CD4-positive, alpha-beta T cell treated with Interferon alpha-2 for 1 hour (primary cell): ENCODE data around the gene LRMDA.

Experiments used
- DNase-seq, 2 donors: peaks; one replicate each; pipeline ENCODE4 v3.0.0-alpha.2; 2020 to 2022

The LRMDA gene

GRCh38 chr10:75476985-75477384, 45.6 kb downstream of the LRMDA start:
- no peak for DNase-seq

GRCh38 chr10:75477680-75478079, 46.3 kb downstream of the LRMDA start:
- DNase-seq = no peak

GRCh38 chr10:75480374-75480773, 49.0 kb downstream of the LRMDA start:
- DNase-seq = no peak

DNA sequence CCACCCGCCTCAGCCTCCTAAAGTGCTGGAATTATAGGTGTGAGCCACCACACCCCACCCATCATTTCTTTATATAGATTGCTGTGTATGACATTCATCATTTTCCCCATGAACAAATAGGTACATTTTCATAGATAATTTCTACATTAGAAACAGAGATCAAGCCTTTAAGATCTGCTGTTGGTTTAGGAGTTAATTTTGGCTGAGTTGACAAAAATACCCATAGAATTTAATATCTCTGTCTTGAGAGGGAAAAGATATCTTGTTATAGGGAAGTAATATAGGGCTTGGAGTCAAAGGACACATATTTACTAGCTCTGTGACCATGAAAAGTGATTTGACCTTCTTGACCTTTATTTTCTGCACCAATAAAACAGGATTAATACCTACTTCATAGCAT, 51.8 kb downstream of the LRMDA start:
- DNase-seq = no peak

GRCh38 chr10:75484717-75485116, 53.3 kb downstream of the LRMDA start:
- DNase-seq = no peak

GRCh38 chr10:75486591-75486990, 55.2 kb downstream of the LRMDA start:
- no peak for DNase-seq

DNA sequence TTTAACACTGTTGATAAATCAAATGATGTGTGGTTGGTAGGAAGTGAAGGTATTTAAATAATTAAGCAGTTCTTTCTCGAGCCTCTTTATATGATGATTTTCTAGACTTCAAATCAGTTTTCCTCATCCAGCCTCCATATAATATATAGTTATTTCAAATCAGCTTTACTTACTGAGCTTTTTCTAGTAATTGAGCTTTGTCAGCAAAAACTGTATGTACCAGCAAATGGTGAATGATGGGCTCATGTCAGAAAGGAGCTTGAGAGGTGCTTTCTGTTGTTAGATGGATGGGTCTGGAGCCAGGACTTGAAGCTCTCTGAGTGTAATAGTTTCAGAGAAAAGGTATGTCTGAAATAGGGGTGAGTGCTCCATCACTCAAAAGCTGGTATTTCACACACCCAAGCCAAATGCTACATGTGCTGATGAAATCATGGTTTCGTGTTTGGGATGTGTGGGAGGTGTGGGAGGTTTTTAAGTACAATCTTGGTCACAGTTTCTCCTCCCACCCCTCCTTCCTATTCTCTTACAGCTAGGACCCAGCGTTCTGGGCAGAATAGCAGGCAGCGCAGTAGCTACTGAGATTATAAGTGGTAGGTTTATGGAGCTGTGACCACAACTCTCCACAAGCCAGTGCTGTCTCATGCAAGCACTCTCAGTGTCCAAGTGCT, 55.8 kb downstream of the LRMDA start:
- DNase-seq = no peak

DNA sequence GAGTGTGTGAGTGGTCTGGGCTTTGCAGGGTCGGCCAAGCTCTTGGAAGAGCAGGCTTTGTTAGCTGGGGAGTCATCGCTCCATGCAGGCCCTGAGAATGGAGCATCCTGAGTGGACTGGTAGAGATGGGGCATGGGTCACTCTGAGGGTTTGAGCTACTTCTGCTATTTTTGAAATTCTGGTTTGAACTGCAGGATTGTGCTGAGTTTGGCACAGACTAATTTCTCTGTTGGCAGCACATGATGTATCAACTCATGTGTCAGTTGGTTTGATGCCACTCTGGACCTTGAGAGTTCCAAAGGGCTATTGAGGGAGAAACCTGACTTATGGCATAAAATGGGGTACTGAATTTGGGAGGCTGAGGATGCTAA, 56.3 kb downstream of the LRMDA start:
- no peak for DNase-seq

GRCh38 chr10:75492173-75492925, 60.9 kb downstream of the LRMDA start:
- no peak for DNase-seq

GRCh38 chr10:75493464-75493863, 62.0 kb downstream of the LRMDA start:
- no peak for DNase-seq

- DNase-seq = no peak
Observed at GRCh38 chr10:75495434-75496190, 64.2 kb downstream of the LRMDA start.

- DNase-seq = no peak
Observed at GRCh38 chr10:75496191-75496567, 64.8 kb downstream of the LRMDA start.

DNA sequence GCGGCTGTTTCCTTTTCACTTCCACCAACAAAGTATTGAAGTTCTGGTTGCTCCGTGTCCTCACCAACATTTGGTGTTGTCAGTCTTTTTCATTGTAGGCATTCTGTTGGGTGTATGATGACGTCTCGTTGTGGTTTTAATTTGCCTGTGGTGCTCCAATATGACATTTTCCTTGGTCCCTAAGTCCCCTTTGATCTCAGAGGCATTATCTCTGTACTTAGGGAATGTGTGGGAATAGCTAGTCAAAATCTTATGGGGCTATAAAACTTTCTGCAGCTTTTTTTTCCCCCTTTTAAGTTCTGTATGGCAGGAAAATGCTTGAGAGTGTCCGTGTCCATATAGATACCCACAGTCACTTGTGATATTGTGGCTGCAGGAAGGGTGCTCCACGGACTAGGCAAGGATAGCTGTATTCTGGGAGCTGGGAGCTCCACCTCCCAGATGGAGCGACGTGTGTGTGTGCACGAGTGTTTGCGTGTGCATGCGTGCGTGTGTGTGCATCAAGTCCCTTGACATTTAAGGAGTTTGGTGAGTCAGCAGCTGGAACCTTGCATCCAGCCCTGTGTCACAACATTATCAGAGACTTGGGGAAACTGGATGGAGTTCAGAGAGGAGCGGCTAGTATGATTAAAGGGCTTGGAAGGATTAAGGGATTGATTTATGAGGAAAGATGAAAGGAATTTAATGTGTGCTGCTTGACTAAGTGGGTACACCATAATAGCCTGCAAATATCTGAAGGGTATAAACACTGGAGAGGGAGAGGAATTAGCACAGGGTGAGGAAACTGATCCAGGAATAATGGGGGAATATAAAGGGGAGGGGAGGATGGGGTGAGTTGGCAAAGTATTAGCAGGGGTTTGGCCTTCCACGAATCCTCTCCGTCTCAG, 66.8 kb downstream of the LRMDA start:
- DNase-seq = no peak

DNA sequence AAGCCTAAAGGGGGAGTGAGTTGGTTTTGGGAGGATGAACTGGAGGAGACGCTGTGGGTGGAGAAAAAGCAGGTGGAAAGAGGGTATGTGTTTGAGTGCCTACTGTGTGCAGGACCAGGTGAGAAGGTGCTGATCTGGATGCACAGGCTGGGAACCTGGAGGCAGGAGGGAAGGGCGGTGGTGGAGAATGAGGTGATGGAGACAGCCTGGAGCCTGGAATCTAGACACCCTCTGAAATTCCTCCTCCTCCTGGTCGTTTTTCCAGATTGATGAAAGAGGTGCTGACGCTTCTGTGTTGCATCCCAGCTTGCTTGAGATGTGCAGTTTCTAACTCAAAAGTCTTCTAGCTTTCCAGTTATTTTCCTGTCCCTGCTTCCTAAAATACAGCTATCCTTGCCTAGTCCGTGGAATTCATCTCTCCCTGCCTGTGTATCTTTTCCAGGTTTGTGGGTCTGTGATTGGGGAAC, 67.5 kb downstream of the LRMDA start:
- no peak for DNase-seq

- no peak for DNase-seq
Observed at GRCh38 chr10:75499556-75500160, 68.2 kb downstream of the LRMDA start.

DNA sequence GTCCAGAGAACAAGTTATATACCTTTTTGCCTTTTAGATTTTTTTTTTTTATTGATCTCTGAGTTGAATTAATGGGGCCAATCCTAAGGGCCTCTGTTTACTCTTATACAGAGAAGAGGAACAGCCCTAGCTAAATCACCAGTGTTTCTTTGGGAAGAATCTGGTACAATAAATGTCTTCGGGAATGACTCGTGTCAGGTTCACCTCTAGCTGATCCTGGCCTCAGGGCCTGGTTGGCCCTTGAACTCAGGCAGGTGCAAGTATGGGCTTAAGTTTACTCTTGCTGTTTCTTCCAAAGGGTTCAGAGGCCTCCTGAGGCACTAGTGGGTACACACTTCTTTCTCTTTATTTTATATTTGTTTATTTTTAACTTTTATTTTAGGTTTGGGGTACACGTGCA, 71.0 kb downstream of the LRMDA start:
- DNase-seq = no peak

DNA sequence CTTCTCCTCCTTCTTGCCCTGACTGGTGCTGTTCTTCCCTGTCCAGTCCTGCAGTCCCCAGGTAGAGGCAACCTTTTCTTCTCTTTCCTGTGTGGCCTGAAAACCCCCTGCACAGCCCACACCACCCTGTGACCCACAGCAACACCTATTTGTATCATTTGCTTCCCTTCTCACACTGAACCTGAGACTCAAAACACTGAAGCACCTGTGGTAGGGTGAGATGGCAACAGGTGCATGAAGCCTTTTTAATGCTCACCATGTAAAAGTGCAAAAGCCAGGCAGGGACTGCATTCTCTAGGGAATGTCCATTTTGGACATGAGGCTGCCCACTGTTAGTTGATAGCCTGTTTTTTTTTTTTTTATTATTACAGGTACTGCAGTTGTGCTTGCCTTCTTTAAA, 71.4 kb downstream of the LRMDA start:
- DNase-seq = no peak

GRCh38 chr10:75505293-75505692, 73.9 kb downstream of the LRMDA start:
- no peak for DNase-seq

- DNase-seq = no peak
Observed at GRCh38 chr10:75505840-75506506, 74.5 kb downstream of the LRMDA start.

DNA sequence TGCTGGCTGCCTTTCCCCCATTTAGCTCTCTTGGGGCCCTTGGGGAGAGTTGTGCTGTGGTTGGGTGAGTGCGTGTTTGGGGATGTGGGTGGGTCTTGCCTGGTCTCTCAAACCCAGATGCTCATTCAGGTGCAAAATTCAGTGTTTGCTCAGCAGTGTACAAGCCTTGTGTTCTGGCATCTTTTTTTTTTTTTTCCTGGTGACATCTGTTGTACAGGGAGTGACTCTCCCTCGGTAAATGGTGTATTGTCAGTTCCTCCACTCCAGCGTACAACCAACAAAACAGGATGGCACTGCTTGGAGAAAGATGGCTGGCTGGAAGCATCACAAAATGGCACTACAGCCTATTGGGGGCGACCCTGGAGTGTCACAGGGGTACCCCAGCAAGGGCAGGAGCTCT, 75.5 kb downstream of the LRMDA start:
- DNase-seq = no peak

- DNase-seq = no peak
Observed at GRCh38 chr10:75507469-75507868, 76.0 kb downstream of the LRMDA start.
